Measurements from ENCODE around the gene CDC42BPA.

Gene CDC42BPA

DNA sequence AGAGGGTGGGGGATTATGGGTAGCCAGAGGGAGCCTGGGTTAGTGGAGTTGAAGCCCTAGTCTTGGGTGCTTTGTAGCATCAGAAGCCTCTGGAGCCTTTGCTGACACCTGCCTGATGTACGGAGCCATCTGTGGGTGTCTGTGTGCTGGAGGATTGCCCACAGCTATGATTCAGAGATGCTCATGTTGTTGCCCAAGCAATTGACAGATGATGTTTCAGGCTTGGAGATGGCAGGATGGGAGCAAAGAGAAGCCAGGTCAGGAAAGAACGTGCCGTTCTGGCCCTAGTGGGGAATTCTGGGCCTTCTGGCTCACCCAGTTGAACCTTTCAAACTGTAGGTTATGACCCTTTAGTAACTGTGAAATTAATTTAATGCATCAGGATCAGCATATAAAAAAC lies 350.6 kb downstream of the CDC42BPA start:
- CTCF ChIA-PET, result interaction anchor here (0.7 kb wide), 1 partner anchor 472 kb away, joined by 3 read pairs; no protein-coding TSS in a partner anchor
- no peak for TF ChIP-seq L3MBTL2 (conservative IDR thresholded peaks at IDR 0.05)
- no peak for TF ChIP-seq ARNT (IDR thresholded peaks at IDR 0.05)
- TF ChIP-seq BHLHE40 (IDR thresholded peaks at IDR 0.05; ENCODE audit: borderline replicate concordance), result no peak
- TF ChIP-seq FOXK2 (IDR thresholded peaks at IDR 0.05), result no peak
- no peak for DNase-seq (ENCODE audit: extremely low spot score)
- POLR2A ChIA-PET, result no interaction called here

DNA sequence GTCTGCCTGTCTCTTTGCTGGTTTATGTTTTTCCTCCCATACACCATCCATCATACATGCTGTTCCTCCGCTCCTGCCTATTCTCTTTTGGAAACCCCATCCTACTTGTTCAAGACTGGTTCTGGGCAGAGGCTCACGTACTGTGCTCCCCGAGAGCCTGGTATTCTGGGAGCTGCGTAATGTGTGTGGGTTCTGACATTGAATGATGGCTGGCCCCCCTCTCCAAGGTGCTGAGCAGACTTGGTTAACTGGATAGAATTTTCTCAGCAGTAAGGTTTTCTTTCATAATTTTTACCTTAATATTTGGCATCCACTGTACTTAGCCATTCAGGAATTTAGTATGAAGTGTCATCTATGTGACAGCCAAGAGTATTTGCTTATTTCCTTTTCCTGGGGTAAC lies 351.6 kb downstream of the CDC42BPA start:
- DNase-seq (ENCODE audit: extremely low spot score), result no peak
- no peak for TF ChIP-seq ELF4 (IDR thresholded peaks at IDR 0.05)
- ChIA-PET POLR2A (interaction anchor here (1.2 kb wide), 1 partner anchor 26 kb away, joined by 3 read pairs; the partner anchor contains the start of gene COQ8A), CTCF (interaction anchor here (0.6 kb wide), 1 partner anchor 9 kb away, joined by 3 read pairs; no protein-coding TSS in a partner anchor)

DNA sequence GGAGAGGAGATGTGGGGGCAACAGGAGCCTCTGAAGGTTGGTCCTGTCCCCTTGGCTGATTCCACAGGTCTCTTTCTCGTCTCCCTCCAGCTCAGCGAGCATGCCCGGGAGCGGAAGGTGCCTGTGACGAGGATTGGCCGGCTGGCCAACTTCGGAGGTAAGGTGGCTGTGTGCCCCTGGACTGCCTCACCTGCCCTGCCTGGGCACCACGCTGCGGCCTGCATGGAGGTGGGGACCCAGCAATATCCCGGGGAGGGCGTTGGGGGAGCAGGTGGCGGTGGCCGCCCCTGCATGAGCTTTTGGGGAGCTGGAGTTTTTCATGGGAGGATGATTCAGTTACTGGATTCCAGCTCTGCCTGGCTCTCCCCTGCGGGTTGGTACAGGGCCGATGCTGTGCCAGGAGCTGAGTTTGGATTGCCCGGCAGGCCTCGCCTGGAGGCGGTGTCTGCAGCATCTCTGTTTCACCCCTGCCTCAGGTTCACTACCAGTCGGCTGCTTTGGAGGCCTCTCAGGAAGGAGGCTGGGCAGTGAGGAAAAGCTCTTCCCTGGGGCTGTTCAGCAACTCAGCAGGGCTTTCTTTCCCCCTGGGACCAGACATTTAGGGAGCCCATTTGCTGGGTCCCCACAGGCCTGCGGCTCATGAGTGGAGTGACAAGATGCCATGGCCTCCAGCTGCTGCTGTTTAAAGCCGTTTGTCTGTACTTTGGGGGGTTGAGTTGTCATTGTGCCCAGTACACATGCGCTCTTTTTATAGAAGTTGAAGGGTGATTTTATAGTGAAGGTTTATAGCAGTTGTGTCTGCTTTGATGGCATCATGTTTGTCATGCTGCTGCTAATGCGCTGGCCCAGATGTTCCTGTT lies 352.5 kb downstream of the CDC42BPA start:
- CTCF ChIA-PET, result no interaction called here
- TF ChIP-seq BHLHE40 (IDR thresholded peaks at IDR 0.05; ENCODE audit: borderline replicate concordance) (no peak), CTBP1 (IDR thresholded peaks at IDR 0.05; ENCODE audit: borderline replicate concordance) (no peak)
- POLR2A ChIA-PET, result interaction anchor here (1.2 kb wide), 1 partner anchor 25 kb away, joined by 3 read pairs; the partner anchor contains the start of gene COQ8A
- DNase-seq (ENCODE audit: extremely low spot score), result no peak

DNA sequence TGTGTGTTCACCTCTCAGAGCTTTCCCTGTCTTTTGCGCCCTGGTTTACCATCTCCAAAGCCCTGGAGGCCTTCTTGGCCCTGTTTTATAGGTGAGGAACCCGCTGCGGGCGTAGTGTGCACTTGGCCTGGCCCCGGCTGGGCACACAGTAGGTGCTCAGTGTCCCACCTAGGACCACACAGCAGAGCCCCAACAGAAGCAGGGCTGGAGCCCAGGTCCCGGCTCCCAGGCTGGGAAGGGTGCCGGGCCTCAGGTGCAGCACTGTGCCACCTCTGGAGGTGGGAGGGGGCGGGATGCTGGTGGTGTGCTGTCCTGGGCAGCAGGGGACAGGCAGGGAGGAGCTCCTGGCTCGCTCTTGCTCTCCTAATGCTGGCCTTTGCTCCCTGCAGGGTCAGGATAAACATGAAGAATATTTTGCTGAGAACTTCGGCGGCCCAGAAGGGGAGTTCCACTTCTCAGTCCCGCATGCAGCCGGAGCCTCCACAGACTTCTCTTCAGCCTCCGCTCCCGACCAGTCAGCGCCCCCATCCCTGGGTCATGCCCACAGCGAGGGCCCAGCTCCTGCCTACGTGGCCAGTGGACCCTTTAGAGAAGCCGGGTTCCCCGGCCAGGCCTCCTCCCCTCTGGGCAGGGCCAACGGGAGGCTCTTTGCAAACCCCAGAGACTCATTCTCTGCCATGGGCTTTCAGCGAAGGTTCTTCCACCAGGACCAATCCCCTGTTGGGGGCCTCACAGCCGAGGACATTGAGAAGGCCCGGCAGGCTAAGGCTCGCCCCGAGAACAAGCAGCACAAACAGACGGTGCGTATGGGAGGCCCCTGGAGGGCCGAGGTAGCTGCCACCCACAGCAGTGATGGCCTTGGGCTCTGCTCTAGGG lies 353.4 kb downstream of the CDC42BPA start:
- POLR2A ChIA-PET, result no interaction called here
- DNase-seq (ENCODE audit: extremely low spot score), result no peak
- CTCF ChIA-PET, result no interaction called here
- TF ChIP-seq CTBP1 (IDR thresholded peaks at IDR 0.05; ENCODE audit: borderline replicate concordance) (no peak), FOXM1 (IDR thresholded peaks at IDR 0.05; ENCODE audit: borderline replicate concordance) (no peak), L3MBTL2 (conservative IDR thresholded peaks at IDR 0.05) (no peak), ELF4 (IDR thresholded peaks at IDR 0.05) (no peak), FOXA1 (IDR thresholded peaks at IDR 0.05) (no peak), TARDBP (IDR thresholded peaks at IDR 0.05) (no peak), HDGF (IDR thresholded peaks at IDR 0.05; ENCODE audit: borderline replicate concordance) (no peak), SP1 (IDR thresholded peaks at IDR 0.05) (no peak), NFRKB (IDR thresholded peaks at IDR 0.05) (no peak), ZNF384 (IDR thresholded peaks at IDR 0.05) (no peak), FOXK2 (IDR thresholded peaks at IDR 0.05) (no peak), ARNT (IDR thresholded peaks at IDR 0.05) (no peak), LEF1 (IDR thresholded peaks at IDR 0.05; ENCODE audit: borderline replicate concordance) (no peak), SUZ12 (IDR thresholded peaks at IDR 0.05) (no peak), BHLHE40 (IDR thresholded peaks at IDR 0.05; ENCODE audit: borderline replicate concordance) (no peak)
- TF ChIP-seq, protein P1, sequence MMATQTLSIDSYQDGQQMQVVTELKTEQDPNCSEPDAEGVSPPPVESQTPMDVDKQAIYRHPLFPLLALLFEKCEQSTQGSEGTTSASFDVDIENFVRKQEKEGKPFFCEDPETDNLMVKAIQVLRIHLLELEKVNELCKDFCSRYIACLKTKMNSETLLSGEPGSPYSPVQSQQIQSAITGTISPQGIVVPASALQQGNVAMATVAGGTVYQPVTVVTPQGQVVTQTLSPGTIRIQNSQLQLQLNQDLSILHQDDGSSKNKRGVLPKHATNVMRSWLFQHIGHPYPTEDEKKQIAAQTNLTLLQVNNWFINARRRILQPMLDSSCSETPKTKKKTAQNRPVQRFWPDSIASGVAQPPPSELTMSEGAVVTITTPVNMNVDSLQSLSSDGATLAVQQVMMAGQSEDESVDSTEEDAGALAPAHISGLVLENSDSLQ (IDR thresholded peaks at IDR 0.05), result no peak

DNA sequence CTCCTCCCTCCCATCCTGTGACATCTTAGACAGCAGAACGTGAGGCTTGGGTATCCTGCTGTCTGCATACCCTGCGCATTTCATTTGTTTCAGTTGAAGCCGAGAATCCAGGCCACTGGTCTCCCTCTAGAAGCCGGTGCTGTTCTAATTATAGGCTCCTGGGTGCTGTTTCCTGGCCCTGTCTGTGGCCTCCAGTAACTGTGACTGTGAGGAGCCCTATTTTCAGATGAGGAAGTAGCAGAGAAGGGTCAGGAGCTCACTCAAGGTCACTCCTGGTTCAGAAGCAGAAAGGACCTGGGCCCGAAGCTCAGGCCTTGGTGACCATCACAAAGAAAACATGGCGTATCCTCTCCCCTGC lies 354.2 kb downstream of the CDC42BPA start:
- CTCF ChIA-PET, result no interaction called here

More for the DNA sequence above, 354.2 kb downstream of the CDC42BPA start:
- DNase-seq (ENCODE audit: extremely low spot score), result no peak
- TF ChIP-seq SUZ12 (IDR thresholded peaks at IDR 0.05) (no peak), L3MBTL2 (conservative IDR thresholded peaks at IDR 0.05) (no peak), CTBP1 (IDR thresholded peaks at IDR 0.05; ENCODE audit: borderline replicate concordance) (no peak), LEF1 (IDR thresholded peaks at IDR 0.05; ENCODE audit: borderline replicate concordance) (no peak), BHLHE40 (IDR thresholded peaks at IDR 0.05; ENCODE audit: borderline replicate concordance) (no peak), ELF4 (IDR thresholded peaks at IDR 0.05) (no peak), FOXK2 (IDR thresholded peaks at IDR 0.05) (no peak), FOXM1 (IDR thresholded peaks at IDR 0.05; ENCODE audit: borderline replicate concordance) (no peak), ARNT (IDR thresholded peaks at IDR 0.05) (no peak), TARDBP (IDR thresholded peaks at IDR 0.05) (no peak), FOXA1 (IDR thresholded peaks at IDR 0.05) (no peak), NFRKB (IDR thresholded peaks at IDR 0.05) (no peak), HDGF (IDR thresholded peaks at IDR 0.05; ENCODE audit: borderline replicate concordance) (no peak), SP1 (IDR thresholded peaks at IDR 0.05) (no peak), ZNF384 (IDR thresholded peaks at IDR 0.05) (no peak)
- TF ChIP-seq, protein P1 (IDR thresholded peaks at IDR 0.05), result no peak
- POLR2A ChIA-PET, result no interaction called here
